ENCODE data around the gene GALM.

The GALM gene

GRCh38 chr2:38659115-38659514 is 6.8 kb upstream of the GALM start:
- Histone ChIP-seq H3K4me3 (ENCODE audit: low read depth, low read length) (no peak overlapping the region), H4K8ac (ENCODE audit: low read depth, low read length) (no peak overlapping the region), H2AFZ (ENCODE audit: insufficient read depth, low read length, poor library complexity) (no peak overlapping the region), H4K12ac (ENCODE audit: low read depth, low read length) (no peak overlapping the region), H2AK5ac (ENCODE audit: low read length) (no peak overlapping the region), H3K79me2 (ENCODE audit: control insufficient read depth, insufficient read depth, low read length, poor library complexity) (no peaks in the 10 kb centered on the region), H4K91ac (ENCODE audit: low read depth, low read length) (no peak overlapping the region), H3K18ac (ENCODE audit: low read length) (no peak overlapping the region), H3K4me2 (ENCODE audit: low read length) (no peak overlapping the region), H3K9ac (ENCODE audit: low read length) (no peak overlapping the region), H3K4me1 (ENCODE audit: control insufficient read depth in 1 of 2, insufficient read depth in 2 of 2, low read length in 2 of 2) (peaks cover 0 to 2% of the 10 kb centered on the region in 2 experiments), H3K4ac (ENCODE audit: low read depth, low read length) (no peak overlapping the region), H3K14ac (ENCODE audit: low read length) (no peak overlapping the region), H3K23ac (ENCODE audit: low read length) (no peak overlapping the region), H2BK120ac (ENCODE audit: insufficient read depth, low read length, poor library complexity) (no peak overlapping the region), H2BK5ac (ENCODE audit: low read depth, low read length, poor library complexity) (no peak overlapping the region), H3K27ac (ENCODE audit: low read depth, low read length) (no peak overlapping the region), H3K27me3 (ENCODE audit: insufficient read depth, low read length) (no peaks in the 10 kb centered on the region), H3K9me3 (ENCODE audit: insufficient read depth, low read depth, low read length) (no peaks in the 10 kb centered on the region), H3K79me1 (ENCODE audit: low read length) (no peaks in the 10 kb centered on the region), H3K36me3 (ENCODE audit: control insufficient read depth in 1 of 2, insufficient read depth in 2 of 2, low read length in 2 of 2) (no peaks in the 10 kb centered on the region), H2BK12ac (ENCODE audit: low read length) (no peak overlapping the region)
- no CpG with 5 or more reads among the region's 2 CpGs for WGBS (ENCODE audit: extremely low coverage, insufficient coverage, insufficient read length)
- DNase-seq: no peak

GRCh38 chr2:38660282-38660681 is 5.6 kb upstream of the GALM start:
- H2AFZ ChIP-seq (ENCODE audit: insufficient read depth, low read length, poor library complexity): no peak overlapping the region
- no peak overlapping the region for H3K4me3 ChIP-seq (ENCODE audit: low read depth, low read length)
- H3K79me2 ChIP-seq (ENCODE audit: control insufficient read depth, insufficient read depth, low read length, poor library complexity): no peaks in the 10 kb centered on the region
- WGBS (ENCODE audit: extremely low coverage, insufficient coverage, insufficient read length): no CpG with 5 or more reads among the region's 3 CpGs
- H3K9ac ChIP-seq (ENCODE audit: low read length): no peak overlapping the region
- H4K12ac ChIP-seq (ENCODE audit: low read depth, low read length): no peak overlapping the region
- no peak overlapping the region for H4K8ac ChIP-seq (ENCODE audit: low read depth, low read length)
- no peak overlapping the region for H2BK12ac ChIP-seq (ENCODE audit: low read length)
- no peak overlapping the region for H3K27ac ChIP-seq (ENCODE audit: low read depth, low read length)
- no peaks in the 10 kb centered on the region for H3K4me1 ChIP-seq (ENCODE audit: control insufficient read depth in 1 of 2, insufficient read depth in 2 of 2, low read length in 2 of 2)
- H3K4me2 ChIP-seq (ENCODE audit: low read length): no peak overlapping the region
- H3K23ac ChIP-seq (ENCODE audit: low read length): no peak overlapping the region
- no peak overlapping the region for H2AK5ac ChIP-seq (ENCODE audit: low read length)
- H3K9me3 ChIP-seq (ENCODE audit: insufficient read depth, low read depth, low read length): no peaks in the 10 kb centered on the region
- no peak overlapping the region for H3K4ac ChIP-seq (ENCODE audit: low read depth, low read length)
- no peak overlapping the region for H2BK120ac ChIP-seq (ENCODE audit: insufficient read depth, low read length, poor library complexity)
- H3K27me3 ChIP-seq (ENCODE audit: insufficient read depth, low read length): no peaks in the 10 kb centered on the region
- H4K91ac ChIP-seq (ENCODE audit: low read depth, low read length): no peak overlapping the region
- H2BK5ac ChIP-seq (ENCODE audit: low read depth, low read length, poor library complexity): no peak overlapping the region
- no peaks in the 10 kb centered on the region for H3K79me1 ChIP-seq (ENCODE audit: low read length)
- no peak overlapping the region for H3K14ac ChIP-seq (ENCODE audit: low read length)
- H3K18ac ChIP-seq (ENCODE audit: low read length): no peak overlapping the region
- DNase-seq: no peak
- H3K36me3 ChIP-seq (ENCODE audit: control insufficient read depth in 1 of 2, insufficient read depth in 2 of 2, low read length in 2 of 2): no peaks in the 10 kb centered on the region

- Histone ChIP-seq H3K4me1 (ENCODE audit: control insufficient read depth in 1 of 2, insufficient read depth in 2 of 2, low read length in 2 of 2) (peaks cover 3% of the 10 kb centered on the region in 2 experiments), H3K9me3 (ENCODE audit: insufficient read depth, low read depth, low read length) (no peaks in the 10 kb centered on the region), H3K4ac (ENCODE audit: low read depth, low read length) (no peak overlapping the region), H3K23ac (ENCODE audit: low read length) (no peak overlapping the region), H3K36me3 (ENCODE audit: control insufficient read depth in 1 of 2, insufficient read depth in 2 of 2, low read length in 2 of 2) (no peaks in the 10 kb centered on the region), H3K4me2 (ENCODE audit: low read length) (no peak overlapping the region), H2AFZ (ENCODE audit: insufficient read depth, low read length, poor library complexity) (no peak overlapping the region), H4K8ac (ENCODE audit: low read depth, low read length) (no peak overlapping the region), H3K79me2 (ENCODE audit: control insufficient read depth, insufficient read depth, low read length, poor library complexity) (peaks cover 2% of the 10 kb centered on the region), H3K27ac (ENCODE audit: low read depth, low read length) (no peak overlapping the region), H2AK5ac (ENCODE audit: low read length) (no peak overlapping the region), H3K14ac (ENCODE audit: low read length) (no peak overlapping the region), H3K4me3 (ENCODE audit: low read depth, low read length) (no peak overlapping the region), H2BK5ac (ENCODE audit: low read depth, low read length, poor library complexity) (no peak overlapping the region), H3K9ac (ENCODE audit: low read length) (no peak overlapping the region), H3K79me1 (ENCODE audit: low read length) (no peaks in the 10 kb centered on the region), H4K91ac (ENCODE audit: low read depth, low read length) (no peak overlapping the region), H2BK12ac (ENCODE audit: low read length) (no peak overlapping the region), H3K27me3 (ENCODE audit: insufficient read depth, low read length) (no peaks in the 10 kb centered on the region), H4K12ac (ENCODE audit: low read depth, low read length) (no peak overlapping the region), H2BK120ac (ENCODE audit: insufficient read depth, low read length, poor library complexity) (no peak overlapping the region), H3K18ac (ENCODE audit: low read length) (no peak overlapping the region)
- no peak for DNase-seq
- no CpG with 5 or more reads among the region's 3 CpGs for WGBS (ENCODE audit: extremely low coverage, insufficient coverage, insufficient read length)
These were observed 4.6 kb upstream of the GALM start for GRCh38 chr2:38661306-38661705.

GRCh38 chr2:38666556-38666910 is 619 bp downstream of the GALM start:
- Histone ChIP-seq H3K9me3 (ENCODE audit: insufficient read depth, low read depth, low read length) (no peaks in the 10 kb centered on the region), H3K27ac (ENCODE audit: low read depth, low read length) (no peak overlapping the region), H3K4me3 (ENCODE audit: low read depth, low read length) (peak overlapping the region; percentile 69), H3K4me1 (ENCODE audit: control insufficient read depth in 1 of 2, insufficient read depth in 2 of 2, low read length in 2 of 2) (peaks cover 10 to 12% of the 10 kb centered on the region in 2 experiments), H3K23ac (ENCODE audit: low read length) (no peak overlapping the region), H4K91ac (ENCODE audit: low read depth, low read length) (no peak overlapping the region), H3K18ac (ENCODE audit: low read length) (no peak overlapping the region), H3K4ac (ENCODE audit: low read depth, low read length) (no peak overlapping the region), H3K9ac (ENCODE audit: low read length) (no peak overlapping the region), H3K79me1 (ENCODE audit: low read length) (no peaks in the 10 kb centered on the region), H2AK5ac (ENCODE audit: low read length) (no peak overlapping the region), H3K27me3 (ENCODE audit: insufficient read depth, low read length) (no peaks in the 10 kb centered on the region), H3K4me2 (ENCODE audit: low read length) (peak overlapping the region; percentile 63), H2BK120ac (ENCODE audit: insufficient read depth, low read length, poor library complexity) (no peak overlapping the region), H4K8ac (ENCODE audit: low read depth, low read length) (no peak overlapping the region), H2BK12ac (ENCODE audit: low read length) (no peak overlapping the region), H2BK5ac (ENCODE audit: low read depth, low read length, poor library complexity) (no peak overlapping the region), H2AFZ (ENCODE audit: insufficient read depth, low read length, poor library complexity) (peak overlapping the region; percentile 33), H3K79me2 (ENCODE audit: control insufficient read depth, insufficient read depth, low read length, poor library complexity) (peaks cover 2% of the 10 kb centered on the region), H3K14ac (ENCODE audit: low read length) (no peak overlapping the region), H3K36me3 (ENCODE audit: control insufficient read depth in 1 of 2, insufficient read depth in 2 of 2, low read length in 2 of 2) (no peaks in the 10 kb centered on the region), H4K12ac (ENCODE audit: low read depth, low read length) (no peak overlapping the region)
- peak in 1 of 2 donors; percentile 41 for DNase-seq
- no CpG with 5 or more reads among the region's 4 CpGs for whole genome bisulfite sequencing (ENCODE audit: extremely low coverage, insufficient coverage, insufficient read length)
